H9 (cell line): ENCODE results near the gene TEX38. TPM values are rescaled to one million over a fixed set of nuclear protein-coding genes. Genes with fewer than 3 reads are reported as not detected.

ENCODE experiments used
- DNase-seq: peaks from one replicate; pipeline ENCODE4 v3.0.0-alpha.2; 2017
- H2AFZ ChIP-seq: one replicate; pipeline ENCODE4 v1.6.1; 2013; ENCODE audit warnings: mild to moderate bottlenecking, low read length, control low read depth, moderate library complexity
- H2AK5ac ChIP-seq: 2 replicates; pipeline ENCODE4 v1.6.1; 2013; ENCODE audit warnings: low read length, control low read depth, mixed read lengths; ENCODE audit not compliant: insufficient read length
- H2BK120ac ChIP-seq: one replicate; pipeline ENCODE4 v1.6.1; 2013; ENCODE audit warnings: low read depth, mild to moderate bottlenecking, low read length, control low read depth, inconsistent platforms; ENCODE audit not compliant: poor library complexity, severe bottlenecking
- H2BK12ac ChIP-seq: 2 replicates; pipeline ENCODE4 v1.6.1; 2013; ENCODE audit warnings: low read length, control low read depth, mixed read lengths, low read depth; ENCODE audit not compliant: insufficient read length
- H2BK15ac ChIP-seq: 2 replicates; pipeline ENCODE4 v1.6.1; 2013; ENCODE audit warnings: low read depth, low read length, control low read depth
- H2BK20ac ChIP-seq: one replicate; pipeline ENCODE4 v1.6.1; 2013; ENCODE audit warnings: low read depth, mild to moderate bottlenecking, low read length, control low read depth, inconsistent platforms; ENCODE audit not compliant: poor library complexity, severe bottlenecking
- H2BK5ac ChIP-seq: 2 replicates; pipeline ENCODE4 v1.6.1; 2013; ENCODE audit warnings: low read length, control low read depth, mixed read lengths; ENCODE audit not compliant: insufficient read length
- H3K14ac ChIP-seq: 2 replicates; pipeline ENCODE4 v1.6.1; 2013; ENCODE audit warnings: low read length, control low read depth; ENCODE audit not compliant: insufficient read depth
- H3K18ac ChIP-seq: 2 replicates; pipeline ENCODE4 v1.6.1; 2013; ENCODE audit warnings: low read depth, mild to moderate bottlenecking, mixed read lengths, low read length, control low read depth; ENCODE audit not compliant: insufficient read length
- H3K23ac ChIP-seq: 2 replicates; pipeline ENCODE4 v1.6.1; 2013; ENCODE audit warnings: low read length, control low read depth, mixed read lengths, low read depth; ENCODE audit not compliant: insufficient read length
- H3K23me2 ChIP-seq: 2 replicates; pipeline ENCODE4 v1.6.1; 2013; ENCODE audit warnings: low read depth, mild to moderate bottlenecking, mixed read lengths, low read length, control low read depth; ENCODE audit not compliant: insufficient read length, poor library complexity, severe bottlenecking
- H3K27ac ChIP-seq: 2 replicates; pipeline ENCODE4 v1.5.1; 2013; ENCODE audit warnings: low read length, control low read depth, mixed read lengths, low read depth; ENCODE audit not compliant: insufficient read length
- H3K27me3 ChIP-seq: 2 replicates; pipeline ENCODE4 v1.6.1; 2013; ENCODE audit warnings: low read length, control low read depth, inconsistent platforms; ENCODE audit not compliant: insufficient read depth
- H3K4ac ChIP-seq: 2 replicates; pipeline ENCODE4 v1.6.1; 2013; ENCODE audit warnings: low read depth, mild to moderate bottlenecking, control low read depth, inconsistent platforms, low read length, moderate library complexity
- H3K4me1 ChIP-seq: 2 replicates; pipeline ENCODE4 v1.6.1; 2013; ENCODE audit warnings: low read length, control low read depth, inconsistent platforms; ENCODE audit not compliant: insufficient read depth
- H3K4me2 ChIP-seq: 2 replicates; pipeline ENCODE4 v1.6.1; 2013; ENCODE audit warnings: low read length, control low read depth, mixed read lengths; ENCODE audit not compliant: insufficient read length, insufficient read depth
- H3K56ac ChIP-seq: 2 replicates; pipeline ENCODE4 v1.6.1; 2013; ENCODE audit warnings: low read depth, mild to moderate bottlenecking, mixed read lengths, low read length, control low read depth; ENCODE audit not compliant: insufficient read length
- H3K79me1 ChIP-seq: 2 replicates; pipeline ENCODE4 v1.6.1; 2013; ENCODE audit warnings: low read depth, mild to moderate bottlenecking, moderate library complexity, low read length, control low read depth, inconsistent platforms; ENCODE audit not compliant: insufficient read depth, poor library complexity, severe bottlenecking
- H3K79me2 ChIP-seq: 2 replicates; pipeline ENCODE4 v1.6.1; 2013; ENCODE audit warnings: low read length, control low read depth, inconsistent platforms; ENCODE audit not compliant: insufficient read depth
- H3K9ac ChIP-seq: 2 replicates; pipeline ENCODE4 v1.6.1; 2013; ENCODE audit warnings: low read length, control low read depth, mixed read lengths; ENCODE audit not compliant: insufficient read length; ENCODE audit errors: extremely low read depth
- H3K9me3 ChIP-seq: one replicate; pipeline ENCODE4 v1.6.1; 2013; ENCODE audit warnings: low read depth, low read length, inconsistent platforms; ENCODE audit not compliant: control insufficient read depth
- H3T11ph ChIP-seq: one replicate; pipeline ENCODE4 v1.6.1; 2013; ENCODE audit warnings: mild to moderate bottlenecking, low read length, control low read depth, inconsistent platforms
- H4K20me1 ChIP-seq: one replicate; pipeline ENCODE4 v1.6.1; 2013; ENCODE audit not compliant: control insufficient read depth, insufficient read length, insufficient read depth
- H4K5ac ChIP-seq: 2 replicates; pipeline ENCODE4 v1.6.1; 2013; ENCODE audit warnings: low read depth, mild to moderate bottlenecking, mixed read lengths, low read length, control low read depth; ENCODE audit not compliant: insufficient read length
- H4K8ac ChIP-seq: replicated peaks from 2 replicates; pipeline ENCODE4 v1.6.1; 2013; ENCODE audit warnings: low read length, control low read depth, mixed read lengths, low read depth; ENCODE audit not compliant: insufficient read length
- H4K91ac ChIP-seq: 2 replicates; pipeline ENCODE4 v1.6.1; 2013; ENCODE audit warnings: low read depth, mild to moderate bottlenecking, moderate library complexity, mixed read lengths, low read length, control low read depth; ENCODE audit not compliant: insufficient read length
- H3K27ac Mint-ChIP-seq, 3 experiments: 2 replicates in 2 of 3; 3 replicates in 1 of 3; pipeline ENCODE4 v1.8.0; 2020 to 2021; ENCODE audit warnings: mixed read lengths in 3 of 3, mild to moderate bottlenecking in 1 of 3, moderate library complexity in 1 of 3
- H3K27me3 Mint-ChIP-seq: 2 replicates; pipeline ENCODE4 v1.8.0; 2021; ENCODE audit warnings: low read depth, mild to moderate bottlenecking, moderate library complexity, mixed read lengths
- H3K36me3 Mint-ChIP-seq, 3 experiments: 2 replicates in 2 of 3; 3 replicates in 1 of 3; pipeline ENCODE4 v1.8.0; 2020 to 2021; ENCODE audit warnings: low read depth in 3 of 3, mixed read lengths in 3 of 3; ENCODE audit not compliant: insufficient read depth in 1 of 3
- H3K4me1 Mint-ChIP-seq, 2 experiments: 2 replicates each; pipeline ENCODE4 v1.8.0; 2020; ENCODE audit warnings: mixed read lengths in 2 of 2
- H3K4me3 Mint-ChIP-seq, 2 experiments: 2 replicates in 1 of 2; 3 replicates in 1 of 2; pipeline ENCODE4 v1.8.0; 2020 to 2021; ENCODE audit warnings: mild to moderate bottlenecking in 2 of 2, mixed read lengths in 2 of 2, moderate library complexity in 1 of 2
- H3K9me3 Mint-ChIP-seq, 2 experiments: 2 replicates in 1 of 2; 3 replicates in 1 of 2; pipeline ENCODE4 v1.8.0; 2020; ENCODE audit warnings: mild to moderate bottlenecking in 2 of 2, mixed read lengths in 2 of 2, moderate library complexity in 1 of 2
- CTCF ChIP-seq: fragments of 200-600 bp; sonication (generic); conservative IDR thresholded peaks from 3 replicates; pipeline ENCODE4 v1.8.0; 2021; ENCODE audit warnings: antibody characterized with exemption, mild to moderate bottlenecking
- WGBS: extraction: QIAGEN DNeasy Blood & Tissue Kit; methylation state at CpG from one replicate; pipeline ENCODE4 v1.1.7; 2013; ENCODE audit warnings: missing lambda C conversion rate, low lambda C conversion rate, mixed read lengths; ENCODE audit not compliant: insufficient read length; ENCODE audit errors: extremely low coverage; 5-methylcytosine and 5-hydroxymethylcytosine counted together
- total RNA-seq: library from RNA; stranded (reverse); gene quantifications from 2 replicates; pipeline ENCODE4 v1.2.1, GENCODE V29; 2021

The TEX38 gene
- total RNA-seq, 1 experiment from 2014 or later, result not detected

GRCh38 chr1:46681333-46682034, 9.8 kb downstream of the TEX38 start:
- TF ChIP-seq CTCF, result no peak
- no peak overlapping the region; a peak in 1 of 7 replicates for H3K27ac Mint-ChIP-seq

More at GRCh38 chr1:46681333-46682034, 9.8 kb downstream of the TEX38 start:
- H2BK12ac ChIP-seq, result no peak overlapping the region
- H3K23ac ChIP-seq, result no peak overlapping the region
- H3K4ac ChIP-seq, result no peak overlapping the region
- no peak overlapping the region for H3K56ac ChIP-seq
- Mint-ChIP-seq H3K4me1 (peaks cover 18 to 19% of the 10 kb centered on the region in 2 experiments), H3K36me3 (peaks cover 9 to 81% (median 75%) of the 10 kb centered on the region in 3 experiments; a peak in 6 of 7 replicates), H3K4me3 (no peak overlapping the region), H3K9me3 (no peaks in the 10 kb centered on the region), H3K27me3 (no peaks in the 10 kb centered on the region)
- no peak overlapping the region for H2AFZ ChIP-seq
- no CpG with 5 or more reads among the region's 1 CpG for whole genome bisulfite sequencing
- no peaks in the 10 kb centered on the region for H3K23me2 ChIP-seq
- H2BK120ac ChIP-seq, result no peak overlapping the region
- H2BK5ac ChIP-seq, result no peak overlapping the region
- H2BK20ac ChIP-seq, result no peak overlapping the region
- no peaks in the 10 kb centered on the region for H3K27me3 ChIP-seq
- no peaks in the 10 kb centered on the region for H3K79me1 ChIP-seq
- no peak overlapping the region for H2AK5ac ChIP-seq
- no peak overlapping the region for H3K9ac ChIP-seq
- H2BK15ac ChIP-seq, result no peak overlapping the region
- H4K91ac ChIP-seq, result no peak overlapping the region
- no peaks in the 10 kb centered on the region; the same call in 1 of the 2 replicates for H3K4me1 ChIP-seq
- H3K27ac ChIP-seq, result no peak overlapping the region
- no peak overlapping the region for H3K4me2 ChIP-seq
- no peak overlapping the region for H3K14ac ChIP-seq
- no peak overlapping the region for H3T11ph ChIP-seq
- H4K8ac ChIP-seq, result no peak overlapping the region
- H4K5ac ChIP-seq, result no peak overlapping the region
- H4K20me1 ChIP-seq, result no peaks in the 10 kb centered on the region
- no peaks in the 10 kb centered on the region for H3K9me3 ChIP-seq
- DNase-seq, result no peak
- no peaks in the 10 kb centered on the region for H3K79me2 ChIP-seq
- H3K18ac ChIP-seq, result no peak overlapping the region
